MM.1S (cell line): ENCODE measurements around the gene ESF1.

Experiments
- EZH2 ChIP-seq: fragments of 300-600 bp; sonication (generic); optimal IDR thresholded peaks from 2 replicates; pipeline ENCODE3; 2017; ENCODE audit warnings: low read depth, mild to moderate bottlenecking, antibody characterized with exemption, low read length, mixed read lengths
- EZH2phosphoT487 ChIP-seq: fragments of 300-600 bp; sonication (generic); IDR thresholded peaks from 2 replicates; pipeline ENCODE4 v1.6.1; 2018; ENCODE audit warnings: antibody characterized with exemption, low read length
- TF ChIP-seq, protein P1 (sequence below): fragments of 300-600 bp; sonication (generic); IDR thresholded peaks from 2 replicates; pipeline ENCODE4 v1.5.1; 2016; ENCODE audit warnings: antibody characterized with exemption, low read length, mixed read lengths

GRCh38 chr20:13715171-13715570 lies 69.5 kb downstream of the ESF1 start:
- TF ChIP-seq, protein P1, sequence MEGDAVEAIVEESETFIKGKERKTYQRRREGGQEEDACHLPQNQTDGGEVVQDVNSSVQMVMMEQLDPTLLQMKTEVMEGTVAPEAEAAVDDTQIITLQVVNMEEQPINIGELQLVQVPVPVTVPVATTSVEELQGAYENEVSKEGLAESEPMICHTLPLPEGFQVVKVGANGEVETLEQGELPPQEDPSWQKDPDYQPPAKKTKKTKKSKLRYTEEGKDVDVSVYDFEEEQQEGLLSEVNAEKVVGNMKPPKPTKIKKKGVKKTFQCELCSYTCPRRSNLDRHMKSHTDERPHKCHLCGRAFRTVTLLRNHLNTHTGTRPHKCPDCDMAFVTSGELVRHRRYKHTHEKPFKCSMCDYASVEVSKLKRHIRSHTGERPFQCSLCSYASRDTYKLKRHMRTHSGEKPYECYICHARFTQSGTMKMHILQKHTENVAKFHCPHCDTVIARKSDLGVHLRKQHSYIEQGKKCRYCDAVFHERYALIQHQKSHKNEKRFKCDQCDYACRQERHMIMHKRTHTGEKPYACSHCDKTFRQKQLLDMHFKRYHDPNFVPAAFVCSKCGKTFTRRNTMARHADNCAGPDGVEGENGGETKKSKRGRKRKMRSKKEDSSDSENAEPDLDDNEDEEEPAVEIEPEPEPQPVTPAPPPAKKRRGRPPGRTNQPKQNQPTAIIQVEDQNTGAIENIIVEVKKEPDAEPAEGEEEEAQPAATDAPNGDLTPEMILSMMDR, result no peak
- TF ChIP-seq EZH2 (no peak), EZH2phosphoT487 (no peak)
